ENCODE data around the gene KRTAP5-1.
"Not testable (repeated sequence)": the region's sequence is repeated elsewhere in the genome, so short reads cannot be mapped to it uniquely, and the experiment has no call there.

Gene KRTAP5-1

GRCh38 chr11:1584661-1585370 lies at the start of gene KRTAP5-1:
Gene KRTAP5-1, minus strand, starts transcription at chr11:1585283. Its CDS starts 34 bp downstream, at chr11:1585249.
- DNase-seq: not testable (repeated sequence)

GRCh38 chr11:1633864-1634263 lies 48.8 kb upstream of the KRTAP5-1 start:
- no peak for DNase-seq

GRCh38 chr11:1632053-1632714 lies 47.1 kb upstream of the KRTAP5-1 start:
- no peak for DNase-seq

- no peak for DNase-seq
Measured at GRCh38 chr11:1631066-1631568, 46.0 kb upstream of the KRTAP5-1 start.

- DNase-seq: no peak
Measured at GRCh38 chr11:1630271-1630670, 45.2 kb upstream of the KRTAP5-1 start.

GRCh38 chr11:1629326-1630185 lies 44.5 kb upstream of the KRTAP5-1 start, which contains the start of gene KRTAP5-5:
Gene KRTAP5-5, plus strand, starts transcription at chr11:1629775. Its CDS starts 66 bp downstream, at chr11:1629841.
- DNase-seq: no peak

GRCh38 chr11:1628506-1629325 lies 43.6 kb upstream of the KRTAP5-1 start:
- peak; percentile 9 to 65 for DNase-seq

- no peak for DNase-seq
Measured at GRCh38 chr11:1625541-1625940, 40.5 kb upstream of the KRTAP5-1 start.

GRCh38 chr11:1624621-1625020 lies 39.5 kb upstream of the KRTAP5-1 start:
- no peak for DNase-seq

GRCh38 chr11:1623716-1624115 lies 38.6 kb upstream of the KRTAP5-1 start:
- no peak for DNase-seq

GRCh38 chr11:1622086-1622485 lies 37.0 kb upstream of the KRTAP5-1 start, which contains the start of gene KRTAP5-4:
Gene KRTAP5-4, minus strand, starts transcription at chr11:1622138. Its CDS starts 45 bp downstream, at chr11:1622093.
- no peak for DNase-seq

GRCh38 chr11:1619449-1619848 lies 34.4 kb upstream of the KRTAP5-1 start:
- peak; percentile 8 to 23 for DNase-seq

- DNase-seq: no peak
Measured at GRCh38 chr11:1618231-1618630, 33.1 kb upstream of the KRTAP5-1 start.

- no peak for DNase-seq
Measured at GRCh38 chr11:1608363-1608762, 23.3 kb upstream of the KRTAP5-1 start, which contains the start of gene KRTAP5-3. Gene KRTAP5-3, minus strand, starts transcription at chr11:1608463. Its CDS starts 78 bp downstream, at chr11:1608385.

GRCh38 chr11:1607901-1608300 lies 22.8 kb upstream of the KRTAP5-1 start:
- DNase-seq: not testable (repeated sequence)

GRCh38 chr11:1607156-1607845 lies 22.2 kb upstream of the KRTAP5-1 start:
- not testable (repeated sequence) for DNase-seq

GRCh38 chr11:1605923-1606322 lies 20.8 kb upstream of the KRTAP5-1 start:
- not testable (repeated sequence) for DNase-seq

GRCh38 chr11:1604711-1605110 lies 19.6 kb upstream of the KRTAP5-1 start:
- no peak for DNase-seq

GRCh38 chr11:1604181-1604580 lies 19.1 kb upstream of the KRTAP5-1 start:
- no peak for DNase-seq

GRCh38 chr11:1603629-1604028 lies 18.5 kb upstream of the KRTAP5-1 start:
- DNase-seq: no peak

- not testable (repeated sequence) for DNase-seq
Measured at GRCh38 chr11:1601663-1602062, 16.6 kb upstream of the KRTAP5-1 start.
